GM18867 (cell line): Measurements from ENCODE around the gene MPPED2.

Experiments used
- ATAC-seq: cut with Tn5 transposase; IDR thresholded peaks from one replicate; pipeline ENCODE4 v1.9.1; 2021; ENCODE audit warnings: mild to moderate bottlenecking, moderate library complexity; ENCODE audit not compliant: unreplicated experiment

MPPED2 gene

GRCh38 chr11:30488304-30488998 is 97.7 kb downstream of the MPPED2 start:
- ATAC-seq = no peak

- ATAC-seq = no peak
Observed at GRCh38 chr11:30487200-30487898, 98.8 kb downstream of the MPPED2 start.

GRCh38 chr11:30485756-30486155 is 100.4 kb downstream of the MPPED2 start:
- ATAC-seq = no peak

GRCh38 chr11:30485222-30485621 is 100.9 kb downstream of the MPPED2 start:
- no peak for ATAC-seq

- no peak for ATAC-seq
Observed at GRCh38 chr11:30483056-30483455, 103.1 kb downstream of the MPPED2 start.

- ATAC-seq = no peak
Observed at GRCh38 chr11:30481796-30482195, 104.4 kb downstream of the MPPED2 start.

- ATAC-seq = no peak
Observed at GRCh38 chr11:30481330-30481729, 104.8 kb downstream of the MPPED2 start.

GRCh38 chr11:30479899-30480298 is 106.3 kb downstream of the MPPED2 start:
- no peak for ATAC-seq

GRCh38 chr11:30478923-30479322 is 107.2 kb downstream of the MPPED2 start:
- ATAC-seq = no peak

GRCh38 chr11:30477061-30477460 is 109.1 kb downstream of the MPPED2 start:
- ATAC-seq = no peak

- no peak for ATAC-seq
Observed at GRCh38 chr11:30474151-30474954, 111.8 kb downstream of the MPPED2 start.

GRCh38 chr11:30471244-30471643 is 114.9 kb downstream of the MPPED2 start:
- ATAC-seq = no peak

GRCh38 chr11:30468881-30469280 is 117.3 kb downstream of the MPPED2 start:
- no peak for ATAC-seq

- ATAC-seq = no peak
Observed at GRCh38 chr11:30467176-30467575, 119.0 kb downstream of the MPPED2 start.

- ATAC-seq = no peak
Observed at GRCh38 chr11:30465623-30466022, 120.5 kb downstream of the MPPED2 start.

GRCh38 chr11:30465192-30465591 is 121.0 kb downstream of the MPPED2 start:
- no peak for ATAC-seq

GRCh38 chr11:30463266-30463665 is 122.9 kb downstream of the MPPED2 start:
- ATAC-seq = no peak

GRCh38 chr11:30462421-30462820 is 123.7 kb downstream of the MPPED2 start:
- no peak for ATAC-seq

- no peak for ATAC-seq
Observed at GRCh38 chr11:30459821-30460220, 126.3 kb downstream of the MPPED2 start.

- ATAC-seq = no peak
Observed at GRCh38 chr11:30459306-30459705, 126.8 kb downstream of the MPPED2 start.

GRCh38 chr11:30458541-30458940 is 127.6 kb downstream of the MPPED2 start:
- no peak for ATAC-seq

GRCh38 chr11:30457087-30457486 is 129.1 kb downstream of the MPPED2 start:
- ATAC-seq = no peak
